Right ventricle myocardium superior (tissue), 1 donor: ENCODE data around the gene ABI2. TPM values are rescaled to one million over a fixed set of nuclear protein-coding genes. Genes with fewer than 3 reads are reported as not detected.
"Not testable (repeated sequence)": the region's sequence is repeated elsewhere in the genome, so short reads cannot be mapped to it uniquely, and the experiment has no call there.

Source experiments
- ATAC-seq: fragments of 200-7000 bp; cut with Tn5 transposase; one replicate; pipeline ENCODE4 v1.9.1; 2020; ENCODE audit warnings: mild to moderate bottlenecking; ENCODE audit not compliant: poor library complexity
- DNase-seq: peaks from one replicate; pipeline ENCODE4 v3.0.0-alpha.2; 2020
- intact Hi-C: fragments of 100-400 bp; cut with DNase I; formaldehyde crosslinking; loops from one replicate; pipeline ENCODE4 v1.11.2; 2022
- long read RNA-seq: library from polyadenylated mRNA; unstranded; transcript quantifications from one replicate; pipeline ENCODE4 v2.0.0, GENCODE V29; 2021
- total RNA-seq: library from RNA; stranded (reverse); fragmentation: NEBNext Ultra II Directional; extraction: Animal tissue kit (Norgen Biotek cat#: 25700); gene quantifications from one replicate; pipeline ENCODE4 v1.2.1, GENCODE V29; 2021
- donor health status: DM: no; HTN: yes; CAD: no; lungs with severe emphysema.

ABI2 gene
- 44.7 TPM for total RNA-seq
- long read RNA-seq, full-length matches to known transcripts: 8 of 51 reads
- long read RNA-seq, partial matches to known transcripts: 11 of 51 reads
- long read RNA-seq, other reads (novel, unspliced or antisense): 32 of 51 reads

- intact Hi-C loops: loop anchor here (10.0 kb wide), 1 partner anchor 87 kb away; no protein-coding TSS in a partner anchor
Observed at GRCh38 chr2:203327901-203328759, at the start of gene ABI2. TSS of gene ABI2 (plus strand) at chr2:203328394. CDS start at chr2:203328515, 121 bp downstream.

GRCh38 chr2:203279288-203279687, 48.9 kb upstream of the ABI2 start:
- DNase-seq (no peak), ATAC-seq (no peak)
- intact Hi-C loops: no loop called here

More at GRCh38 chr2:203327901-203328759, at the start of gene ABI2:
- ATAC-seq (peak; percentile 96), DNase-seq (peak; percentile 91)

- ATAC-seq (no peak), DNase-seq (no peak)
- intact Hi-C loops: no loop called here
Observed at GRCh38 chr2:203280428-203281064, 47.6 kb upstream of the ABI2 start.

- intact Hi-C loops: no loop called here
- DNase-seq (no peak), ATAC-seq (no peak)
Observed at GRCh38 chr2:203282101-203282500, 46.1 kb upstream of the ABI2 start.

- intact Hi-C loops: no loop called here
- DNase-seq: no peak
- ATAC-seq: no peak
Observed at GRCh38 chr2:203286532-203286931, 41.7 kb upstream of the ABI2 start.

GRCh38 chr2:203301667-203302066, 26.5 kb upstream of the ABI2 start:
- ATAC-seq: no peak
- DNase-seq: no peak
- intact Hi-C loops: no loop called here

GRCh38 chr2:203302586-203302985, 25.6 kb upstream of the ABI2 start:
- ATAC-seq, intact Hi-C loops: not testable (repeated sequence)

GRCh38 chr2:203310688-203311436, 17.3 kb upstream of the ABI2 start:
- intact Hi-C loops: no loop called here
- no peak for ATAC-seq
- DNase-seq: no peak

More at GRCh38 chr2:203302586-203302985, 25.6 kb upstream of the ABI2 start:
- not testable (repeated sequence) for DNase-seq

- ATAC-seq: no peak
- no peak for DNase-seq
- intact Hi-C loops: loop anchor here (10.0 kb wide), 1 partner anchor 88 kb away; no protein-coding TSS in a partner anchor
Observed at GRCh38 chr2:203326356-203326755, 1.8 kb upstream of the ABI2 start.

GRCh38 chr2:203327582-203327900, 653 bp upstream of the ABI2 start:
- intact Hi-C loops: loop anchor here (10.0 kb wide), 1 partner anchor 87 kb away; no protein-coding TSS in a partner anchor
- ATAC-seq: peak; percentile 9
- no peak for DNase-seq

- ATAC-seq: peak; percentile 69
- DNase-seq: peak; percentile 47
- intact Hi-C loops: loop anchor here (10.0 kb wide), 1 partner anchor 86 kb away; no protein-coding TSS in a partner anchor
Observed at GRCh38 chr2:203328760-203329540, 756 bp downstream of the ABI2 start.

- no peak for ATAC-seq
- intact Hi-C loops: no loop called here
- no peak for DNase-seq
Observed at GRCh38 chr2:203330434-203330833, 2.2 kb downstream of the ABI2 start.

GRCh38 chr2:203338322-203338721, 10.1 kb downstream of the ABI2 start:
- ATAC-seq (peak; percentile 62), DNase-seq (no peak)
- intact Hi-C loops: no loop called here

- DNase-seq (no peak), ATAC-seq (peak; percentile 50)
- intact Hi-C loops: no loop called here
Observed at GRCh38 chr2:203340791-203341487, 12.7 kb downstream of the ABI2 start.

GRCh38 chr2:203341741-203342310, 13.6 kb downstream of the ABI2 start:
- ATAC-seq (no peak), DNase-seq (no peak)
- intact Hi-C loops: no loop called here

- intact Hi-C loops, DNase-seq, ATAC-seq: not testable (repeated sequence)
Observed at GRCh38 chr2:203342374-203342773, 14.2 kb downstream of the ABI2 start.

GRCh38 chr2:203344667-203345066, 16.5 kb downstream of the ABI2 start:
- intact Hi-C loops: no loop called here
- ATAC-seq: no peak
- DNase-seq: no peak
